Measurements from ENCODE around the gene HNRNPA3. TPM values are rescaled to one million over a fixed set of nuclear protein-coding genes. Genes with fewer than 3 reads are reported as not detected.
"Not testable (repeated sequence)": the region's sequence is repeated elsewhere in the genome, so short reads cannot be mapped to it uniquely, and the experiment has no call there.

The HNRNPA3 gene
- total RNA-seq, 1 donor from 2014 or later = 304 TPM

GRCh38 chr2:177264693-177265587 lies 52.3 kb downstream of the HNRNPA3 start, which contains the start of gene NFE2L2:
TSS of gene NFE2L2 (minus strand) at chr2:177264727. CDS start at chr2:177264576, 151 bp downstream.
- Mint-ChIP-seq H3K4me1 (ENCODE audit: unreplicated experiment) (peaks cover 43% of the 10 kb centered on the region), H3K4me3 (peak within 1 kb of the TSS; percentile 97), H3K27me3 (no peaks in the 10 kb centered on the region), H3K27ac (peak within 1 kb of the TSS; percentile 99), H3K9me3 (no peaks in the 10 kb centered on the region), H3K36me3 (peaks cover 15% of the 10 kb centered on the region)
- TF ChIP-seq, protein P1, sequence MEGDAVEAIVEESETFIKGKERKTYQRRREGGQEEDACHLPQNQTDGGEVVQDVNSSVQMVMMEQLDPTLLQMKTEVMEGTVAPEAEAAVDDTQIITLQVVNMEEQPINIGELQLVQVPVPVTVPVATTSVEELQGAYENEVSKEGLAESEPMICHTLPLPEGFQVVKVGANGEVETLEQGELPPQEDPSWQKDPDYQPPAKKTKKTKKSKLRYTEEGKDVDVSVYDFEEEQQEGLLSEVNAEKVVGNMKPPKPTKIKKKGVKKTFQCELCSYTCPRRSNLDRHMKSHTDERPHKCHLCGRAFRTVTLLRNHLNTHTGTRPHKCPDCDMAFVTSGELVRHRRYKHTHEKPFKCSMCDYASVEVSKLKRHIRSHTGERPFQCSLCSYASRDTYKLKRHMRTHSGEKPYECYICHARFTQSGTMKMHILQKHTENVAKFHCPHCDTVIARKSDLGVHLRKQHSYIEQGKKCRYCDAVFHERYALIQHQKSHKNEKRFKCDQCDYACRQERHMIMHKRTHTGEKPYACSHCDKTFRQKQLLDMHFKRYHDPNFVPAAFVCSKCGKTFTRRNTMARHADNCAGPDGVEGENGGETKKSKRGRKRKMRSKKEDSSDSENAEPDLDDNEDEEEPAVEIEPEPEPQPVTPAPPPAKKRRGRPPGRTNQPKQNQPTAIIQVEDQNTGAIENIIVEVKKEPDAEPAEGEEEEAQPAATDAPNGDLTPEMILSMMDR (conservative IDR thresholded peaks at IDR 0.05) = peak; percentile 38
- peak; percentile 90 for DNase-seq (ENCODE audit: extremely low spot score, unreplicated experiment)

- H3K36me3 Mint-ChIP-seq = peaks cover 9% of the 10 kb centered on the region
- no peaks in the 10 kb centered on the region for H3K9me3 Mint-ChIP-seq
- H3K27ac Mint-ChIP-seq = peak overlapping the region; percentile 99
- no peak for DNase-seq (ENCODE audit: extremely low spot score, unreplicated experiment)
- no peaks in the 10 kb centered on the region for H3K27me3 Mint-ChIP-seq
- peak overlapping the region; percentile 97 for H3K4me3 Mint-ChIP-seq
- H3K4me1 Mint-ChIP-seq (ENCODE audit: unreplicated experiment) = peaks cover 33% of the 10 kb centered on the region
- TF ChIP-seq, protein P1 (conservative IDR thresholded peaks at IDR 0.05) = no peak
These were observed 53.5 kb downstream of the HNRNPA3 start for GRCh38 chr2:177265824-177266817.

DNA sequence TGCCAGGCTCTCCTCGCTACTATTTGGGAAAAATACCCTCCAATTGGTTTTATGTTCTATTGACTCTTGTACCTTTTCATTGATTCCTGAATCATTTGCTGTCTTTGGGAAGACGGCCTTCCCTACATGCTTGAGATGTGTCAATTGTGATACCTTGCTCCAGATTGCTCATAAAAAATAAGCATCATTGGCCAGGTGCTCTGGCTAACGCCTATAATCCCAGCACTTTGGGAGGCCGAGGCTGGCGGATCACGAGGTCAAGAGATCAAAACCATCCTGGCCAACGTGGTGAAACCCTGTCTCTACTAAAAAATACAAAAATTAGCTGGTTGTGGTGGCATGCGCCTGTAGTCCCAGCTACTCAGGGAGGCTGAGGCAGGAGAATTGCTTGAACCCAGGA lies 54.4 kb downstream of the HNRNPA3 start:
- not testable (repeated sequence) for H3K9me3 Mint-ChIP-seq; H3K36me3 Mint-ChIP-seq; DNase-seq (ENCODE audit: extremely low spot score, unreplicated experiment); H3K27me3 Mint-ChIP-seq
- H3K4me1 Mint-ChIP-seq (ENCODE audit: unreplicated experiment) = peaks cover 27% of the 10 kb centered on the region
- H3K27ac Mint-ChIP-seq = peak overlapping the region; percentile 99
- peak overlapping the region; percentile 68 for H3K4me3 Mint-ChIP-seq

DNA sequence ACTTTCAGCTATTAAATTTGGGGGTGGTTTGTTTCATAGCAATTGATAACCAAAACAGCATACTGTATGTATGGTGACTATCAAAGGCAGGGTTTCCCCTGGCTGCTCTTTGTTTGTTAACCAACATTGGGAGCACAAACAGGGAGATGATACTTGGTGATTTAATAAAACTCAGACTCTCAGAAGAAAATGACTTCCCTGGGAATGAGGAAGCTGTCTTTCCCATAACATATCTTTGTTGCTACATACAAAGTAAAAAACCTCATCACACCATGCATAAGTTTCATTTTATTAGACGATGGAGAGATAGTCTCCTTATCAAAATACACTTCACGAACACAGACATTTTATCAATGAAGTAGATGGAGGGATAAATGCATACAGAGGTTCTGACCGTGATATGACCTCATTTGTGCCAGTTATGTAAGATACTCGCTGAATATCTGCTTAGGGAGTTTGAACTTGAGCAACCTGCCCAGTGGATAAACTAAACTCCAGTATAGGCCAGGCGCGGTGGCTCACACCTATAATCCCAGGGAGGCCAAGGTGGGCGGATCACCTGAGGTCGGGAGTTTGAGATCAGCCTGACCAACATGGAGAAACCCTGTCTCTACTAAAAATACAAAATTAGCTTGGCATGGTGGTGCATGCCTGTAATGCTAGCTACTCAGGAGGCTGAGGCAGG lies 55.7 kb downstream of the HNRNPA3 start:
- Mint-ChIP-seq H3K4me3 (no peak overlapping the region), H3K27ac (peak overlapping the region; percentile 39), H3K9me3 (no peaks in the 10 kb centered on the region), H3K27me3 (no peaks in the 10 kb centered on the region), H3K36me3 (peaks cover 1% of the 10 kb centered on the region), H3K4me1 (ENCODE audit: unreplicated experiment) (peaks cover 22% of the 10 kb centered on the region)
- TF ChIP-seq, protein P1 (conservative IDR thresholded peaks at IDR 0.05) = no peak
- no peak for DNase-seq (ENCODE audit: extremely low spot score, unreplicated experiment)

- Mint-ChIP-seq H3K27ac (no peak overlapping the region), H3K36me3 (no peaks in the 10 kb centered on the region), H3K4me3 (no peak overlapping the region), H3K4me1 (ENCODE audit: unreplicated experiment) (peaks cover 22% of the 10 kb centered on the region), H3K27me3 (no peaks in the 10 kb centered on the region), H3K9me3 (no peaks in the 10 kb centered on the region)
- TF ChIP-seq, protein P1 (conservative IDR thresholded peaks at IDR 0.05) = no peak
- no peak for DNase-seq (ENCODE audit: extremely low spot score, unreplicated experiment)
These were observed 56.3 kb downstream of the HNRNPA3 start for GRCh38 chr2:177268901-177269300.
